HUES64 (cell line): ENCODE data around the gene SLC51B.

ENCODE experiments used
- H3K27ac ChIP-seq: 2 replicates; pipeline ENCODE4 v1.7.0; 2013; ENCODE audit warnings: low read depth, low read length, inconsistent platforms
- H3K27me3 ChIP-seq: 2 replicates; pipeline ENCODE4 v1.6.1; 2013; ENCODE audit warnings: mild to moderate bottlenecking, low read length; ENCODE audit not compliant: insufficient read depth
- H3K36me3 ChIP-seq: 2 replicates; pipeline ENCODE4 v1.6.1; 2013; ENCODE audit warnings: mild to moderate bottlenecking, low read length; ENCODE audit not compliant: insufficient read depth
- H3K4me1 ChIP-seq: 2 replicates; pipeline ENCODE4 v1.6.1; 2013; ENCODE audit warnings: mild to moderate bottlenecking, low read length, moderate library complexity; ENCODE audit not compliant: insufficient read depth
- H3K4me3 ChIP-seq: 2 replicates; pipeline ENCODE4 v1.5.1; 2013; ENCODE audit warnings: mild to moderate bottlenecking, low read length, moderate library complexity
- H3K9ac ChIP-seq: 2 replicates; pipeline ENCODE4 v1.6.1; 2013; ENCODE audit warnings: mild to moderate bottlenecking, low read depth, low read length
- H3K9me3 ChIP-seq: 2 replicates; pipeline ENCODE4 v1.6.1; 2013; ENCODE audit warnings: low read depth, low read length; ENCODE audit not compliant: insufficient read depth
- WGBS: fragments of 150-250, 120-280 bp; methylation state at CpG from one replicate; pipeline ENCODE4 v1.1.7; 2013; ENCODE audit warnings: missing lambda C conversion rate; 5-methylcytosine and 5-hydroxymethylcytosine counted together

The SLC51B gene

GRCh38 chr15:65057549-65057940, 12.4 kb downstream of the SLC51B start:
- Histone ChIP-seq H3K4me1 (no peaks in the 10 kb centered on the region), H3K4me3 (no peak overlapping the region), H3K9me3 (no peaks in the 10 kb centered on the region), H3K36me3 (peaks cover 4% of the 10 kb centered on the region; the same call in 1 of the 2 replicates), H3K27ac (no peak overlapping the region), H3K9ac (no peak overlapping the region), H3K27me3 (no peaks in the 10 kb centered on the region)
- 93% methylated on average over 8 of the region's 8 CpGs for WGBS

- peaks cover 4% of the 10 kb centered on the region; the same call in 1 of the 2 replicates for H3K36me3 ChIP-seq
Measured at GRCh38 chr15:65058394-65059368, 13.5 kb downstream of the SLC51B start.

DNA sequence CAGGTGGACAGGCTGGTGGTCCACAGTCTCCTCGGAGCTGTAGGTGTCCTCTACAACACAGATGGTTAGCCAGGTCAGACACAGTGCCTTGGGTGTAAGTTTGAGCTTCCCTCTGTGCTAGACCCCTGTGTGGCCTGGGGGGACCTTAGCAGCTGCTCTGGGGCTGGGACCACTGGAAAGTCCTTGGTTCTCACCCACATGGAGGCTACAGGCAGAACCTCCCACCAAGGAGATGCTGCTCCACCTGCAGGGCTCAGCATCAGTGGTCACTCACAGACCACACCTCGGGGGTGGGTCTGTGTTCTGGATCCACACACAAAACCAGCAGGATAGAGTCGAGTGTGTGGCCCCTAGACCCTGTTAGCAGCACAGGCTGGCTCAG, 14.2 kb downstream of the SLC51B start:
- Histone ChIP-seq H3K36me3 (peaks cover 4% of the 10 kb centered on the region; the same call in 1 of the 2 replicates), H3K4me3 (no peak overlapping the region), H3K9me3 (no peaks in the 10 kb centered on the region), H3K4me1 (no peaks in the 10 kb centered on the region), H3K9ac (no peak overlapping the region), H3K27me3 (no peaks in the 10 kb centered on the region), H3K27ac (no peak overlapping the region)
- WGBS: 93% methylated on average over 3 of the region's 3 CpGs

More at GRCh38 chr15:65058394-65059368, 13.5 kb downstream of the SLC51B start:
- Histone ChIP-seq H3K27me3 (no peaks in the 10 kb centered on the region), H3K9ac (no peak overlapping the region), H3K4me1 (no peaks in the 10 kb centered on the region), H3K4me3 (no peak overlapping the region), H3K27ac (no peak overlapping the region), H3K9me3 (no peaks in the 10 kb centered on the region)
- WGBS: 95% methylated on average over 16 of the region's 16 CpGs

GRCh38 chr15:65059931-65060596, 14.9 kb downstream of the SLC51B start:
- Histone ChIP-seq H3K36me3 (peaks cover 4% of the 10 kb centered on the region; the same call in 1 of the 2 replicates), H3K4me1 (peaks cover 3% of the 10 kb centered on the region; the same call in 1 of the 2 replicates), H3K27ac (no peak overlapping the region), H3K9me3 (no peaks in the 10 kb centered on the region), H3K9ac (no peak overlapping the region), H3K27me3 (no peaks in the 10 kb centered on the region), H3K4me3 (no peak overlapping the region)
- 96% methylated on average over 4 of the region's 4 CpGs for WGBS

DNA sequence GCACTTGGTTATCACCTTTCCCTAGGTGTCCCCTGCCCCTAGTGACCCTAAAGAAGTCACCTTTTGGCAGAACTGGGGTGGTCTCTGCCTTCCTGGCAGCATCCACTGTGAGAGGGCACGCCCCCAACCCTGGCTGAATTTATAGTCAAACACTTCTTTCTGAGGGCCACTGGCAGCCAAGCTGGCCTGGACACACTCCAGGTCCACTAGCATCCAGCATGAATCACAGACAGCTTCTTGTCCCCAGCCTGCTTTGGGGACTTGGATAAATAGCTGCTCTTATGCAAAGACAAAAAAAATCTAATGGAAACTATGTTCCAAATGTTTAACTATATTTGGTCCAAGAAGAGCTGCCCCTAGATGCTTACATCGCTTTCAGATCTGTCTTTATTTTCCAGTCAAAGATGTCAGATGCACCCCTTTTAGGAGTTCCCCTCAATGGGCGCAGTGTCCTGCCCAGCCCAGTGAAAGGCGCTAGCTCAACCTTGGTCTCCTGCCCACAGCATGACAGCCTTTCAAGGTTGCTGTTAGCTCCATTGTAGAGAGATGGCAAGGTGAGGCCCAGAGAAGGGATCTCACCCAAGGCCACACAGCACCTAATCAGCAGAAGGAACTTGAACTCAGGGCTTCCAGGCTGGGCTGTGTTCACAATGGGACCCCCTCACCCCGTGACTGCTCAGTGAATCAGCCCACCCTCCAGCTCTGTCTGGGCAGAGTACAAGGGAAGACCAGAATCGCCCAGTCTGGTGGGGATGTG, 15.6 kb downstream of the SLC51B start:
- H3K4me3 ChIP-seq: no peak overlapping the region
- H3K27ac ChIP-seq: no peak overlapping the region
- no peaks in the 10 kb centered on the region for H3K27me3 ChIP-seq
- no peak overlapping the region for H3K9ac ChIP-seq
- H3K4me1 ChIP-seq: peaks cover 8% of the 10 kb centered on the region; the same call in 1 of the 2 replicates
- H3K36me3 ChIP-seq: peaks cover 4% of the 10 kb centered on the region; the same call in 1 of the 2 replicates
- no peaks in the 10 kb centered on the region for H3K9me3 ChIP-seq
- 95% methylated on average over 6 of the region's 6 CpGs for WGBS

GRCh38 chr15:65062061-65062460, 16.9 kb downstream of the SLC51B start:
- Histone ChIP-seq H3K27ac (no peak overlapping the region), H3K4me3 (no peak overlapping the region), H3K36me3 (peaks cover 4% of the 10 kb centered on the region; the same call in 1 of the 2 replicates), H3K9me3 (no peaks in the 10 kb centered on the region), H3K4me1 (peaks cover 19% of the 10 kb centered on the region), H3K27me3 (no peaks in the 10 kb centered on the region), H3K9ac (no peak overlapping the region)
- 89% methylated on average over 5 of the region's 5 CpGs for WGBS

GRCh38 chr15:65062726-65063125, 17.5 kb downstream of the SLC51B start:
- WGBS: 90% methylated on average over 5 of the region's 5 CpGs
- Histone ChIP-seq H3K27me3 (no peaks in the 10 kb centered on the region), H3K9ac (no peak overlapping the region)

DNA sequence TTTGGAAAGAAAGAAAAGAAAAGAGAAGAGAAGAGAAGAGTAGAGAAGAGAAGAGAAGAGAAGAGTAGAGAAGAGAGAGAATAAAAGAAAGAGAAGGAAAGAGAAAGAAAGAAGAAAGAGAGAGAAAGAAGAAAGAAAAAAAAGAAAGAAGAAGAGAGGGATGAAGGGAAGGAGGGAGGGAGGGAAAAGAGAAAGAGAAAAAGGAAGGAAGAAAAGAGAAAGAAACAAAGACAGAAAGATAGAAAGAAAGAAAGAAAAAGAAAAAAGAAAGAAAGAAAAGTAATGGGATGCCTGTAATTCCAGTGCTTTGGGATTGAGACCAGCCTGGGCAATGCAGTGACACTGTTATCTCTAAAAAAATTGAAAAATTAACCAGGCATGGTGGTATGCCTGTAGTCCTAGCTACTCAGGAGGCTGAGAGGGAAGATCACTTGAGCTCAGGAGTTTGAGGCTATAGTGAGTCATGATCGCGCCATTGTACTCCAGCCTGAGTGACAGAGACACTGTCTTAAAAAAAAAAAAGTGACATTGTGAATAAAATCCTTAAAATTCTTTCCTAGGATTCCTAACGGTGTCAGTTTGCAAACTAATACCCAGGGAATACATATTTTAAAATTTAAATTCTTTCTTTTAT, 20.9 kb downstream of the SLC51B start:
- H3K27ac ChIP-seq: peak overlapping the region; percentile 70; the same call in 1 of the 2 replicates
- H3K9me3 ChIP-seq: no peaks in the 10 kb centered on the region
- H3K9ac ChIP-seq: no peak overlapping the region
- H3K4me1 ChIP-seq: peaks cover 28% of the 10 kb centered on the region
- H3K27me3 ChIP-seq: no peaks in the 10 kb centered on the region
- no peaks in the 10 kb centered on the region for H3K36me3 ChIP-seq
- 41% methylated on average over 2 of the region's 3 CpGs for whole genome bisulfite sequencing
- peak overlapping the region; percentile 69 for H3K4me3 ChIP-seq

More at GRCh38 chr15:65062726-65063125, 17.5 kb downstream of the SLC51B start:
- Histone ChIP-seq H3K4me1 (peaks cover 23% of the 10 kb centered on the region), H3K36me3 (peaks cover 4% of the 10 kb centered on the region; the same call in 1 of the 2 replicates), H3K27ac (no peak overlapping the region), H3K9me3 (no peaks in the 10 kb centered on the region), H3K4me3 (no peak overlapping the region)

DNA sequence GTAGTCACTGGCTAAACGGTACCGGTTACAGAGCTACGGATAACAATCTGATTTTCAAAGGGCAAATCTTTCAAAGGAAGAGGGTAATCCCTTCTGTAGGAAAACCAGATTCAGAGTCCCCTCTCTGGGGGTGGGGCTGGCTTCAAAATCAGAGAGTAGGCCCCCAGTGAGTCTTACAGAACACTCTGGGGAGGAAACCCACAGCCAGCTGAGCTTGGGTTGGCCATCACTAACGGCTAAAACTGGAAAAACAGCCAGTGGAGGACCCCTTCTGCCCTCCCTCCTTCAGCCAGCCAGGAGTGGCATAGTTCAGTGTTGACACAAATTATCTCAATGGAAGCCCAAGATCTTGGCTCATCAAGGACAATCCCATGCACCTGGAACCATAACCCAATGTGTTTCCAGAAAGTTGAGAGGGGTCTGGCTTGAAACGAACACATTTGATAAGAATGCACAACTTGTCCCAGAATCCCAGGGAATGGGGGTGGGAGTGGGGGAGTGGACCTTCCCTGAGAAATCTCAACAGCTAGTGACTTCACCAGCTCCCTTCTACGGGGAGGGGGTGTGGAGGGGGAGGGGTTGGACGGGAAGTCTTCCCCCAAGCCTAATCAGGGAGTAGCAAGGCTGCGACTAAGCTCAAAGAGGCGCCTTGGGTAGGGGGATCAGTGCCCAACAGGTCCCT, 21.6 kb downstream of the SLC51B start:
- Histone ChIP-seq H3K4me3 (peak overlapping the region; percentile 69), H3K4me1 (peaks cover 29% of the 10 kb centered on the region), H3K9me3 (no peaks in the 10 kb centered on the region), H3K36me3 (no peaks in the 10 kb centered on the region), H3K27ac (peak overlapping the region; percentile 70; the same call in 1 of the 2 replicates), H3K9ac (peak overlapping the region; percentile 70), H3K27me3 (no peaks in the 10 kb centered on the region)
- 4% methylated on average over 8 of the region's 9 CpGs for WGBS

DNA sequence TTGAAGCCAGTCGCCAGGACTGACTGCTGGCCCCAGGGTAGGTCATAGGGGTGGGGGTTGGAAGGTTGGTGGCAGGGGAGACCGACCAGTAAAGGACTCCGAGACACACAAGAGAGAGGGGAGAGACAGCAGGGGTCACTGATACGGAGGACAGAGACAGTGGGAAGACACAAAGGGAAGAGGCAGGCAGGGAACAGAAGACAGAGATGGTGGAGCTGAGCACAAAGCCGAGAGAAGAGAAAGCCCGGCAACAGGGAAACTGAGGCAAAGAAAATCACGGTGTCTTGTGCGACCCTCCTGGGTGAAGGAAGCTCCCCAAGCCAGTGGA, 22.1 kb downstream of the SLC51B start:
- Histone ChIP-seq H3K36me3 (no peaks in the 10 kb centered on the region), H3K4me1 (peaks cover 34% of the 10 kb centered on the region), H3K9me3 (no peaks in the 10 kb centered on the region), H3K9ac (peak overlapping the region; percentile 70), H3K27me3 (no peaks in the 10 kb centered on the region), H3K27ac (peak overlapping the region; percentile 70; the same call in 1 of the 2 replicates), H3K4me3 (peak overlapping the region; percentile 69)
- 2% methylated on average over 8 of the region's 8 CpGs for WGBS
